ENCODE measurements around the gene DENND4B. TPM values are rescaled to one million over a fixed set of nuclear protein-coding genes. Genes with fewer than 3 reads are reported as not detected.
A peak's percentile ranks its signal among the peaks of the same experiment; 100 is the strongest.

Gene DENND4B
- total RNA-seq (100 to 1,000 TPM in 1 of 2 donors, 10 to 100 TPM in 1; 49.5 to 106 TPM), polyA plus RNA-seq (ENCODE audit: insufficient read length in 6 of 6) (10 to 100 TPM; 41.3 to 63.3 (median 47.4) TPM)
- long read RNA-seq, donor 1, partial matches to known transcripts, result 0 of 3 reads
- long read RNA-seq, donor 1, other reads (novel, unspliced or antisense), result 0 of 3 reads
- long read RNA-seq, donor 2, result 0 reads
- long read RNA-seq, donor 3, result 0 reads
- long read RNA-seq, donor 4, partial matches to known transcripts, result 2 of 4 reads
- long read RNA-seq, donor 4, other reads (novel, unspliced or antisense), result 2 of 4 reads
- long read RNA-seq, donor 5, result 0 reads
- long read RNA-seq, donor 6, partial matches to known transcripts, result 5 of 5 reads
- long read RNA-seq, donor 6, other reads (novel, unspliced or antisense), result 0 of 5 reads
- long read RNA-seq, donor 7, partial matches to known transcripts, result 0 of 1 reads
- long read RNA-seq, donor 7, other reads (novel, unspliced or antisense), result 0 of 1 reads
- long read RNA-seq, donor 8, partial matches to known transcripts, result 0 of 2 reads
- long read RNA-seq, donor 8, other reads (novel, unspliced or antisense), result 0 of 2 reads
- long read RNA-seq, donor 9, result 0 reads
- long read RNA-seq, donor 10, partial matches to known transcripts, result 3 of 6 reads
- long read RNA-seq, donor 10, other reads (novel, unspliced or antisense), result 3 of 6 reads
- long read RNA-seq, donor 11, result 0 reads
- long read RNA-seq, donor 12, partial matches to known transcripts, result 0 of 1 reads
- long read RNA-seq, donor 12, other reads (novel, unspliced or antisense), result 0 of 1 reads

DNA sequence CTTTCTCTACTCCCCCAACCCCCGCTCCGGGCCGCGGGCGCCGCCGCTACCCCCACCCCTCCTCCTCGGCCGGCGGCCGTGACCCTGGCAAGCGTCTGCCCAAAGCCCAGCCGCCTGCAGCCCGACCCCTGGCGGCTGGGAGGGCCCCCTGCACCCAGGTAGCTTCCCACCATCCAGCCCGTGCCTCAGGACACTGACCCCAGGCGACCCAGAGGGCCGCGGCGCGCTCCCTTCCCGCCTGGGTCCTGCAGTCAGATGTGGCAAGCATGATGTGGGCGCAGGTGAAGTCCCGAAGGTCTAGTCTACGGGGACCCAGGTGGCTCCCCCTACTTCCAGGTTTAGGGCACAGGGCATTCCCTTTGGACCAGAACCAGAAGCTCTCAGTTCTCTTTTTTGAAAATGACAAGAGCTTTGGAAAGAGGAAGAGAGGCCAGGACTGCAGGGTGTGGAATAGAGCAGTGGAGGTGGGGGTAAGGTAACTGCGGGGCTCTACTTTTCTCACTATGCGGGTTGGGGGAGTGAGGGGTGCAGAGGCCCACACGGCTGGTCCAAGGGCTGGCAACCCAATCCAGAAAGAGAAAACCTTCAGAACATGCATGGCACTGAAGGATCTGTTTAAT lies at the start of gene DENND4B:
DENND4B (minus strand) TSS at position 97 of the 620 bp plus-strand sequence. CDS start 2,344 bp downstream, outside the sequence.
- ATAC-seq (peak; percentile 89), DNase-seq (peak in 3 of 4 donors; percentile 88 to 97 (median 90))
- H3K27ac ChIP-seq, result peak within 1 kb of the TSS; percentile 97 to 99
- H3K9me3 ChIP-seq, result no peaks in the 10 kb centered on the region
- TF ChIP-seq CTCF (IDR thresholded peaks at IDR 0.05), result peak; percentile 95 to 96
- peaks cover 4 to 43% of the 10 kb centered on the region in 2 donors for H3K4me1 ChIP-seq
- no peaks in the 10 kb centered on the region for H3K27me3 ChIP-seq
- H3K4me3 ChIP-seq, result peak within 1 kb of the TSS; percentile 85 to 96
- intact Hi-C loops (cut with DNase I), result loop anchor here in 1 of 2 donors (10.0 kb wide), 1 partner anchor 122 kb away; no protein-coding TSS in a partner anchor
- H3K36me3 ChIP-seq, result peaks cover 0 to 69% of the 10 kb centered on the region in 2 donors

DNA sequence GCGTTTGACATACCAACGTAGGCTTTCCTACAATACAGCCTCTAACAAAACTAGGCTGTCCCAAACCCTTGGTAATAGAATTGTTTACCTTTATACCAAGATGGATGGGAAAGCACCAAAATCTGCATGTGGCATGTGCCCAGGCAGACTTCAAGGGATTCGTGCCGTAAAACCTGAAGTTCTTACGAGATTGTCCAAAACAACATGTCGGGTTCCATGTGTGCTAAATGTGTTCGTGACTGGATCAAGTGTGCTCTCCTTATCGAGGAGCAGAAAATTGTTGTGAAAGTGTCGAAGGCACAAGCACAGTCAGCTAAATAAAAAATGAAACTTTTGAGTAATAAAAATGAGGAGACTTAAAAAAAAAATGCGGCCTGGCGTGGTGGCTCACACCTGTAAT lies 49.1 kb upstream of the DENND4B start:
- Histone ChIP-seq H3K4me3 (no peak overlapping the region), H3K27me3 (no peaks in the 10 kb centered on the region), H3K36me3 (peaks cover 0 to 48% of the 10 kb centered on the region in 2 donors), H3K27ac (no peak overlapping the region), H3K4me1 (peaks cover 14 to 27% of the 10 kb centered on the region in 2 donors), H3K9me3 (no peaks in the 10 kb centered on the region)
- no peak for DNase-seq
- no peak for TF ChIP-seq CTCF (IDR thresholded peaks at IDR 0.05)
- no peak for ATAC-seq
- intact Hi-C loops (cut with DNase I), result no loop called here

GRCh38 chr1:153995202-153995601 lies 48.7 kb upstream of the DENND4B start:
- intact Hi-C loops (cut with DNase I), result no loop called here
- DNase-seq, result no peak
- no peak for TF ChIP-seq CTCF (IDR thresholded peaks at IDR 0.05)

GRCh38 chr1:153991806-153992205 lies 45.3 kb upstream of the DENND4B start:
- peak overlapping the region; percentile 87 to 93 for H3K27ac ChIP-seq
- intact Hi-C loops (cut with DNase I), result no loop called here

More at GRCh38 chr1:153995202-153995601, 48.7 kb upstream of the DENND4B start:
- Histone ChIP-seq H3K4me3 (no peak overlapping the region), H3K27me3 (no peaks in the 10 kb centered on the region), H3K36me3 (peaks cover 0 to 48% of the 10 kb centered on the region in 2 donors), H3K4me1 (peaks cover 14 to 27% of the 10 kb centered on the region in 2 donors), H3K9me3 (no peaks in the 10 kb centered on the region), H3K27ac (no peak overlapping the region)
- no peak for ATAC-seq

More at GRCh38 chr1:153991806-153992205, 45.3 kb upstream of the DENND4B start:
- H3K27me3 ChIP-seq, result no peaks in the 10 kb centered on the region
- ATAC-seq (no peak), DNase-seq (no peak)
- no peaks in the 10 kb centered on the region for H3K9me3 ChIP-seq
- H3K4me3 ChIP-seq, result peak overlapping the region; percentile 62 to 76
- TF ChIP-seq CTCF (IDR thresholded peaks at IDR 0.05), result no peak
- H3K4me1 ChIP-seq, result peaks cover 19 to 33% of the 10 kb centered on the region in 2 donors
- H3K36me3 ChIP-seq, result peaks cover 0 to 48% of the 10 kb centered on the region in 2 donors

All from left lung (tissue), 14 donors.